ENCODE measurements around the gene NOC3L. TPM values are rescaled to one million over a fixed set of nuclear protein-coding genes. Genes with fewer than 3 reads are reported as not detected.

Gene NOC3L
- total RNA-seq, 4 donors from 2014 or later, result 0.20 to 11.7 (median 3.4) TPM

- no peak for DNase-seq
- TF ChIP-seq POLR2A (IDR thresholded peaks at IDR 0.05), result no peak
- no peak for TF ChIP-seq POLR2AphosphoS5 (IDR thresholded peaks at IDR 0.05)
- WGBS, 2 donors (ENCODE audit: low coverage in 1 of 2), result 77 to 85% methylated on average over 7 of the region's 7 CpGs
- H3K36me3 ChIP-seq, result no peaks in the 10 kb centered on the region
- H3K9me3 ChIP-seq, result no peaks in the 10 kb centered on the region
- no peaks in the 10 kb centered on the region for H3K27me3 ChIP-seq
- no peak overlapping the region for H3K4me3 ChIP-seq
- intact Hi-C loops (cut with DNase I; ENCODE audit: low total_unique reads), result no loop called here
- peaks cover 0 to 64% (median 14%) of the 10 kb centered on the region in 4 donors for H3K4me1 ChIP-seq
- in situ Hi-C loops (cut with MboI; ENCODE audit: low pct_ligation_motif_present in 1 of 4, low pct_unique_long_range_greater_than_20kb in 1 of 4, low sequenced_read_pairs in 3 of 4), result no loop called here
- H3K27ac ChIP-seq, result no peak overlapping the region
These were observed 46.4 kb upstream of the NOC3L start for GRCh38 chr10:94409021-94409657.

GRCh38 chr10:94407668-94408067 lies 44.9 kb upstream of the NOC3L start:
- Histone ChIP-seq H3K36me3 (no peaks in the 10 kb centered on the region), H3K27ac (no peak overlapping the region), H3K27me3 (no peaks in the 10 kb centered on the region), H3K4me3 (no peak overlapping the region), H3K4me1 (peaks cover 0 to 55% (median 13%) of the 10 kb centered on the region in 4 donors), H3K9me3 (no peaks in the 10 kb centered on the region)
- intact Hi-C loops (cut with DNase I; ENCODE audit: low total_unique reads), result no loop called here
- no peak for DNase-seq
- WGBS, 2 donors (ENCODE audit: low coverage in 1 of 2), result 71 to 73% methylated on average over 3 of the region's 3 CpGs
- TF ChIP-seq POLR2AphosphoS5 (IDR thresholded peaks at IDR 0.05) (no peak), CTCF (IDR thresholded peaks at IDR 0.05) (no peak), POLR2A (IDR thresholded peaks at IDR 0.05) (no peak), EP300 (IDR thresholded peaks at IDR 0.05; ENCODE audit: low read depth) (no peak)
- in situ Hi-C loops (cut with MboI; ENCODE audit: low pct_ligation_motif_present in 1 of 4, low pct_unique_long_range_greater_than_20kb in 1 of 4, low sequenced_read_pairs in 3 of 4), result no loop called here

GRCh38 chr10:94405406-94405805 lies 42.7 kb upstream of the NOC3L start:
- DNase-seq, result no peak
- peak overlapping the region in 1 of 4 donors; percentile 90 for H3K4me3 ChIP-seq
- no peaks in the 10 kb centered on the region for H3K27me3 ChIP-seq
- no peaks in the 10 kb centered on the region for H3K36me3 ChIP-seq
- in situ Hi-C loops (cut with MboI; ENCODE audit: low pct_ligation_motif_present in 1 of 4, low pct_unique_long_range_greater_than_20kb in 1 of 4, low sequenced_read_pairs in 3 of 4) (no loop called here), intact Hi-C loops (cut with DNase I; ENCODE audit: low total_unique reads) (no loop called here)
- H3K27ac ChIP-seq, result no peak overlapping the region
- H3K9me3 ChIP-seq, result no peaks in the 10 kb centered on the region
- peaks cover 0 to 53% (median 14%) of the 10 kb centered on the region in 4 donors for H3K4me1 ChIP-seq
- no peak for TF ChIP-seq POLR2AphosphoS5 (IDR thresholded peaks at IDR 0.05)
- no peak for TF ChIP-seq POLR2A (IDR thresholded peaks at IDR 0.05)
- no peak for TF ChIP-seq EP300 (IDR thresholded peaks at IDR 0.05; ENCODE audit: low read depth)
- no peak for TF ChIP-seq CTCF (IDR thresholded peaks at IDR 0.05)

DNA sequence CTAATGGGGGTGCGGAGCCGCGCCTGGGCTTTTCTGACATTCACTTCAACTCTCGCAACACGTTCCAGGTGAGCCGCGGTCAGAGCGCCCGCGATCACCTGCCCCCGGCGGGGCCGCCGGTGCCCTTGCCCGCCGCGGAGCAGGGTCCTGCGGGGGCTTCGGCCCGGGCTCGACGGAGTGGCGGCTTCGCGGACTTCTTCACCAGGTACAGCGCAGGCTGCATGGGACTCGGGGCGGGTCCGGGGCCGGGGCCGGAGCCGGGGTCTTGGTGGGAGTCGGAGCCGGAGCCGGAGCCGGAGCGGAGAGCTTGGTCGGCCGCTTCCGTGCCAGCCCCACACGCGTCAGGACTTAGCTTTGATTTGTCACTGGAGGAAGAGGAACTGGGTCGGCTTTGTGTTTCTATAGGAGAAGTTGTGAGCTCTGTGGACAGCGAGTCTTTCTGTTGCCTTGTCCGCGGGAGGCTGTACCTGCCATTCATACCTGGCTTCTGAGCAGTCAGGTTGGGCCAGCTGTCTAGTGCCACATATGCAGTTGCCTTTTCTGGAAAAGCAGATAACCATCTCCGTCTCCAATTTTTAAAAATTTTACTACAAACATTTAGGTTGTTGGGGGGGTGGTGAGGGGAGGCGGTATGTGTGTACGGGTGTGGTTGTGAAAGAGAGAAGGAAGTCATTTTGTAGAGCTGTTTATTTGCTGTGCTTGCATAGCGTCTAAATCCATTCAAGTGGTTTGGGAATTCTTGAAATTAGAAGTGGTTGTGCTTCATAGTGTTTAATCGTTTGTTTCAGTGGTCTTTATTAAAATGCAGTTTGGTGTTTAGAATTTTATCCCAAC lies 40.9 kb upstream of the NOC3L start:
- no peaks in the 10 kb centered on the region for H3K36me3 ChIP-seq
- peak; percentile 79 for DNase-seq
- H3K27ac ChIP-seq, result peak overlapping the region; percentile 96 to 99 (median 98)
- TF ChIP-seq CTCF (IDR thresholded peaks at IDR 0.05) (no peak), POLR2AphosphoS5 (IDR thresholded peaks at IDR 0.05) (peak in 2 of 3 donors; percentile 84 to 85), EP300 (IDR thresholded peaks at IDR 0.05; ENCODE audit: low read depth) (no peak), POLR2A (IDR thresholded peaks at IDR 0.05) (peak; percentile 83)
- H3K4me1 ChIP-seq, result peaks cover 0 to 45% (median 14%) of the 10 kb centered on the region in 4 donors
- in situ Hi-C loops (cut with MboI; ENCODE audit: low pct_ligation_motif_present in 1 of 4, low pct_unique_long_range_greater_than_20kb in 1 of 4, low sequenced_read_pairs in 3 of 4), result no loop called here
- H3K4me3 ChIP-seq, result peak overlapping the region; percentile 72 to 99 (median 90)
- intact Hi-C loops (cut with DNase I; ENCODE audit: low total_unique reads), result no loop called here
- H3K27me3 ChIP-seq, result no peaks in the 10 kb centered on the region
- WGBS, 2 donors (ENCODE audit: low coverage in 1 of 2), result 2 to 5% methylated on average over 5 to 51 of the region's 51 CpGs
- no peaks in the 10 kb centered on the region for H3K9me3 ChIP-seq

Measured in transverse colon (tissue), 4 donors.